Measurements from ENCODE around the gene MBP. TPM values are rescaled to one million over a fixed set of nuclear protein-coding genes. Genes with fewer than 3 reads are reported as not detected.

The MBP gene
- total RNA-seq, 1 donor from 2014 or later: 78.9 TPM

GRCh38 chr18:77093067-77093430 lies 39.5 kb downstream of the MBP start:
- TF ChIP-seq, protein P1, sequence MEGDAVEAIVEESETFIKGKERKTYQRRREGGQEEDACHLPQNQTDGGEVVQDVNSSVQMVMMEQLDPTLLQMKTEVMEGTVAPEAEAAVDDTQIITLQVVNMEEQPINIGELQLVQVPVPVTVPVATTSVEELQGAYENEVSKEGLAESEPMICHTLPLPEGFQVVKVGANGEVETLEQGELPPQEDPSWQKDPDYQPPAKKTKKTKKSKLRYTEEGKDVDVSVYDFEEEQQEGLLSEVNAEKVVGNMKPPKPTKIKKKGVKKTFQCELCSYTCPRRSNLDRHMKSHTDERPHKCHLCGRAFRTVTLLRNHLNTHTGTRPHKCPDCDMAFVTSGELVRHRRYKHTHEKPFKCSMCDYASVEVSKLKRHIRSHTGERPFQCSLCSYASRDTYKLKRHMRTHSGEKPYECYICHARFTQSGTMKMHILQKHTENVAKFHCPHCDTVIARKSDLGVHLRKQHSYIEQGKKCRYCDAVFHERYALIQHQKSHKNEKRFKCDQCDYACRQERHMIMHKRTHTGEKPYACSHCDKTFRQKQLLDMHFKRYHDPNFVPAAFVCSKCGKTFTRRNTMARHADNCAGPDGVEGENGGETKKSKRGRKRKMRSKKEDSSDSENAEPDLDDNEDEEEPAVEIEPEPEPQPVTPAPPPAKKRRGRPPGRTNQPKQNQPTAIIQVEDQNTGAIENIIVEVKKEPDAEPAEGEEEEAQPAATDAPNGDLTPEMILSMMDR (IDR thresholded peaks at IDR 0.05): no peak
- no peaks in the 10 kb centered on the region for H3K9me3 ChIP-seq
- ATAC-seq (no peak), DNase-seq (no peak)
- no peak overlapping the region for H3K27ac ChIP-seq
- intact Hi-C loops (cut with DNase I): no loop called here
- H3K4me1 ChIP-seq: peaks cover 27% of the 10 kb centered on the region
- H3K27me3 ChIP-seq: no peaks in the 10 kb centered on the region
- no peak overlapping the region for H3K4me3 ChIP-seq
- peaks cover 12% of the 10 kb centered on the region for H3K36me3 ChIP-seq

DNA sequence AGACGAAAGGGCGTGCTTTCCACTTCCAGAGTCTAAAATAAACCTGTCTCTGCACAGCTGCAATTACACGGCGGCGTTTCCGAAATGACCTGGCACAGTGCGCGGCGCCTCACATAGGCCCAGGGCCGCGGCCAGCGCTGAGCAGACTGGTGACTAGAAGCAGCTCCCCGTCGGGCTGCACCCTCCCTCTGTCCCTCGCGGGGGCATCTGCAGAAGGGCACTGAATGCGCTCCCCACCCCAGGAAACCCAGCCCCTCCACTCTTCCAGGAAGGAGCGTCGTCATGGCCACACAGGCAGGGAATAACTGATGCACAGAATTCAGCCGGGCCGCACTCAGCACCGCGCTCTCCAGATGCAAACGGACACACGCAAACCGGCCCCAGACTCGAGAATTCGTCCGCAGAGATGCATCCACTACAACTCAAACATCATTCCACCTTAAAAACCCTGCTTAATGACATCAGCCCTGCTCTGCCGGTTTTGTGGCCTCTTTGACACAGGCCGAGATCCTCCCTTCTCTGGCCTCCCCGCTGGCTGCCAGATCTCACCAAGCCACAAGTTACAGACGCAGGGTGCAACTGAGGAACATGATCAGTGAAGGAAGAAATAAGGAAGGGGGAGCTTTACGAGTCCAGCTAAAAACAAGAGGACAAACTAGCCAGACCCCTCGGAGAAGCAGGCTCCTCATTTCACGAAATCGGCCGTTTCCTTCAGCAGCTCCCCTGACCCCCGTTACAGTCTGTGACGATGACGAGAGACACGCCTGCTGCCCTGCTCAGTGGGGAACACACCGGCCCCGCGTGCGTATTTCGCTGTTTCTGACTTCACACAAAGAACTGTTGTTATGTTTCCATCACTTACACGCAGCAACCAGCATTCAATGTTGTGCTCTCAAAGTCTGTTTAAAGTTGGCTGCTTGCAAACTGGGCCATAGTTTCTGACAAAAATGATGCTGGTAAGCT lies 40.2 kb downstream of the MBP start:
- H3K9me3 ChIP-seq: no peaks in the 10 kb centered on the region
- TF ChIP-seq, protein P1 (IDR thresholded peaks at IDR 0.05): no peak
- no peak overlapping the region for H3K27ac ChIP-seq
- intact Hi-C loops (cut with DNase I): no loop called here
- no peaks in the 10 kb centered on the region for H3K27me3 ChIP-seq
- ATAC-seq (no peak), DNase-seq (no peak)
- peaks cover 20% of the 10 kb centered on the region for H3K4me1 ChIP-seq
- peaks cover 12% of the 10 kb centered on the region for H3K36me3 ChIP-seq
- no peak overlapping the region for H3K4me3 ChIP-seq

DNA sequence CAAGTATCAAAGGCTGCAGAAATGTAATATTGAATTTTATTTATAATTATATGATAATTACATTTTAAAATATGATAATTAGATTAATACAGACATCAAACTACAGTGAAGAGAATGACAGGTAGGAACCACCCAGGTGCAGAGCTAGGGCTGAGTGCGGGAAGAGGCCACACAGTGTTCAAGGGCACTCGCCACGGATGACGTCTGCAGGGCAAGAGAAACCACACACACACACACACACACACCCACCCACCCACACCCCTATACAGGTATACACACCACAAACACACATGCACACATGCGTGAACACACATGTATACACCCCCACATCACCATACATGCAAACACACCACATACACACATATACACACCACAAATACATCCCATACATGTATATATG lies 41.2 kb downstream of the MBP start:
- Histone ChIP-seq H3K36me3 (peaks cover 8% of the 10 kb centered on the region), H3K4me1 (peaks cover 23% of the 10 kb centered on the region)
- ATAC-seq: no peak

GRCh38 chr18:77090546-77091174 lies 41.9 kb downstream of the MBP start:
- intact Hi-C loops (cut with DNase I): no loop called here
- H3K27ac ChIP-seq: no peak overlapping the region
- TF ChIP-seq, protein P1 (IDR thresholded peaks at IDR 0.05): no peak
- DNase-seq (no peak), ATAC-seq (peak; percentile 4)
- peaks cover 26% of the 10 kb centered on the region for H3K4me1 ChIP-seq
- H3K27me3 ChIP-seq: no peaks in the 10 kb centered on the region
- peaks cover 8% of the 10 kb centered on the region for H3K36me3 ChIP-seq
- H3K9me3 ChIP-seq: no peaks in the 10 kb centered on the region
- H3K4me3 ChIP-seq: no peak overlapping the region

More for the DNA sequence above, 41.2 kb downstream of the MBP start:
- intact Hi-C loops (cut with DNase I): no loop called here
- H3K27ac ChIP-seq: no peak overlapping the region
- no peaks in the 10 kb centered on the region for H3K9me3 ChIP-seq
- no peak for DNase-seq
- TF ChIP-seq, protein P1 (IDR thresholded peaks at IDR 0.05): no peak
- no peak overlapping the region for H3K4me3 ChIP-seq
- no peaks in the 10 kb centered on the region for H3K27me3 ChIP-seq

DNA sequence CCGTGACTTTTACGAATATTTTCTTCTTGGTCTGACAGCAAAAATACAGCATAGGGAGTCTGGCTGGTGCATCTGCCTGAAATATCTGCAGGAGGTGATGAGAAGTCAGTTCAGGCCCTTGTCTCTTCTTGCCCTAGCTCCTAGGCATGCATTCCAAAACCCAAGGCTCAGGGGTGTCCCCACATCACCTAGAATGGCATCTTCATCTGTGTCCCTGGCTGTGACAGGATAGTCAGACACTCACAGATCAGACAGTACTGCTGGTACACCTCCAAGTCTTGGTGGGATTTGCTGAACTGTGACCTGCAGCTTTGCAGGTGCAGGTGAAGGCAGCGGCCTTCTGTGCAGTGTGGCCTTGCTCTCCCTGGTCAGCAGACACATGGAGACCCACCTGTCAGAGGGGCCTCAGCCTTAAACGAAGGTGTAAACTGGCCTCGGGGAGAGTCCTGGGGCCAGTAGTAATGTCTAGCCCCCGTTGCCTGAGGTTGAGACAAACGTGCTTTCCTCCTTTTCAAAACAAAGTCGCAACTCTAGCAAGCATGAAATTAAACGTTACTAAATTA lies 42.8 kb downstream of the MBP start:
- H3K27me3 ChIP-seq: no peaks in the 10 kb centered on the region
- TF ChIP-seq, protein P1 (IDR thresholded peaks at IDR 0.05): no peak
- peaks cover 6% of the 10 kb centered on the region for H3K36me3 ChIP-seq
- intact Hi-C loops (cut with DNase I): no loop called here
- peak overlapping the region; percentile 6 for H3K27ac ChIP-seq
- H3K9me3 ChIP-seq: no peaks in the 10 kb centered on the region
- H3K4me1 ChIP-seq: peaks cover 28% of the 10 kb centered on the region
- DNase-seq (no peak), ATAC-seq (no peak)
- no peak overlapping the region for H3K4me3 ChIP-seq
